LHCN-M2 (cell line): ENCODE data around the gene ASIC4. TPM values are rescaled to one million over a fixed set of nuclear protein-coding genes. Genes with fewer than 3 reads are reported as not detected.

Experiments
- DNase-seq: peaks from one replicate; pipeline ENCODE4 v3.0.0-alpha.2; 2012; ENCODE audit warnings: low read depth
- total RNA-seq: library from RNA; depleted of rRNA; stranded (reverse); fragments of >200 nt; gene quantifications from 2 replicates; pipeline ENCODE4 v1.2.3, GENCODE V29; 2014

ASIC4 gene
- total RNA-seq, 1 experiment from 2014 or later = not detected

DNA sequence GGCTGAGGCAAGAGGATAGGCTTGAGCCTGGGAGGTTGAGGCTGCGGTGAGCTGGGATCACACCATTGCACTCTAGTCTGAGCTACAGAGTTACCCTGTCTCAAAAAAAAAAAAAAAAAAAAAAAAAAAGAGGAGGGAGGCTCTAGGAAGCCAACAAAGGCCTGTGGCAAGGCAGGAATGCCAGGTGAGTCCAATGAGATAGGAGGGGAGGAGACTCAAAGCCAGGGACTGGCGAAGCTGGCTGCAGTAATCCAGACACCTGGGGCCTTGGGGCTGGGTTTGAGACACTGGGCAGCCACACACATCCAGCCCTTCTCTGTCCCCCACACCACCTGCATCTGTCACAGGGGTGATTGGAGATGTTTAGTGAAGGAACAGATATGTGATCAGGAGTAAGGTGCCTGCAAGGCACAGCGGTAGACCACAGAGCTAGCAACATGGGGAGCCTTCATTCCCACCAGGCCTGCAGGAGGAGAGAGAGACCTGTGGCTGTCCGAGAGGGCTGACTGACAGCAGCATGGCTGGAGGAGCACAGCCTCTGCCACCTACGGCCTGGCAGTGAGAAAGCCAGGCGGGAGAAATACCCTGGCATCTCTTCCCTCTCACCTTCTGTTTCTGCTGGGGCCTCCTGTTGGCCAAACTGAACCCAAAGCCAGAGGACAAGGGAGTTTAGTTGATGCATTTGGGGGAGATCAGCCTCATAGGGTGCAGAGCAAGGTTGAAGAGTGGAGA lies 19.8 kb downstream of the ASIC4 start:
- DNase-seq = no peak

DNA sequence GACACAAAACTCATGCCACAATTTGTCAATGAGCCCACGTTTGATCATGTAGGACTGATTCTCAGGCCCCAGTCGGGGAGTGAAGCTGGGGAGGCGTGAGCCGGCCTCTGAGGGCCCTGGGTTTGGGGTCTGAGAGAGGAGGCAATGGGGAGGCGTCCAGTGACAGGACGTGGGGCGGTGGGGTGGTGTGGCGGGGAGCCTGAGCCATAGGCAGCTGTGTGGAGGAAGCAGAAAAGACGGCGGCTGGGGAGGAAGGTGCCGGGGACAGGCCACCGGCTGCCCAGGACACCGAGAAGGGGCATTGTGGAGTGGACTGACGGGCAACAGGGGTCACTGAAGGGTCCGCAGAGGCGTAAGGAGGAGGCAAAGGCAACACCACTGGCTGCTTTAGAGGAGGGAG lies 22.1 kb downstream of the ASIC4 start:
- no peak for DNase-seq

DNA sequence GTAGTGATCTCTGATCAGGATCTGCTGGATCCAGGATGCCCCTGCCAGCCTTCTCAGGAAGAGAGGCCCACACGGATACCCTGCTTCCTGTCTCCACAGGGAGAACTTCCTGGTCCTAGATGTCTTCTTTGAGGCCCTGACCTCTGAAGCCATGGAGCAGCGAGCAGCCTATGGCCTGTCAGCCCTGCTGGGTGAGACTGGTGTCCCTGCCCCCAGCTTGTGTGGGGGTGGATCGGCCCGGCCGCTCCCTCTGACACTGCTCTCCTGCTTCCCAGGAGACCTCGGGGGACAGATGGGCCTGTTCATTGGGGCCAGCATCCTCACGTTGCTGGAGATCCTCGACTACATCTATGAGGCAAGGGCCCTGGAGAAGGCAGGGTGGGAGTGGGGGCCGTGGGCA lies 22.7 kb downstream of the ASIC4 start:
- no peak for DNase-seq

DNA sequence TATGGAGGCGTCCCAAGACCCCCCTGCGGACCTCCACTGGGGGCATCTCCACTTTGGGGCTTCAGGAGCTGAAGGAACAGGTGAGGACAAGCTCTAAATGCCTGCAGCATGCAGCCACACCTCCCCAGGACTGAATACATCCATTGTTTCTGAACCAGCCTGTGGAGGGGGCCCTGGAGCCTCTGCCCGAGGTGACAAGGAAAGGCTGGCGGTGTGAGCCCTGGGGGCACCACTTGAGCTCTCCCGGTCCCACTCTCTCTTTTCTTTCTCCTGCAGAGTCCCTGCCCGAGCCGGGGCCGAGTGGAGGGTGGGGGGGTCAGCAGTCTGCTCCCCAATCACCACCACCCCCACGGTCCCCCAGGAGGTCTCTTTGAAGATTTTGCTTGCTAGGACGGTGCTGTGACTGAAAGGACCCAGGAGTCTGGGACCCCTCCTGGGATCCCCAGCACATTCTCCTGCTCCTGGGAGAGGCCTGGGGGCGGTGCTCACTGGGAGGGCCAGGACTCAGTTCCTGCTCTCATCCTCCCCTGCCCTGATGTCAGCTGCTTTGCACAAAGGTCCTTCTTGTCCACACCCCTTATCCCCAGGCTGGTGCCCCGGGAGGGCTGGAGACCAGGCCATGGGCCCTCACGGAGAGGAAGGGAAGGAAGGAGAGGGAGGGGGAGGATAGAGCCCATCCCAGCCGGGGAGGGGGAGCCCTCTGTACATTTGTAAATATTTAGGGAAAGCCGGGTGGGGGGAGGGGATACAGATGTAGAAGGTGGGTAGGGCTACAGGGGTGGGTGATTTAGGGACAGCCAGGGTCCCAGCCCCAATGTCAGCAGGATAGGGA lies 23.6 kb downstream of the ASIC4 start:
- no peak for DNase-seq

DNA sequence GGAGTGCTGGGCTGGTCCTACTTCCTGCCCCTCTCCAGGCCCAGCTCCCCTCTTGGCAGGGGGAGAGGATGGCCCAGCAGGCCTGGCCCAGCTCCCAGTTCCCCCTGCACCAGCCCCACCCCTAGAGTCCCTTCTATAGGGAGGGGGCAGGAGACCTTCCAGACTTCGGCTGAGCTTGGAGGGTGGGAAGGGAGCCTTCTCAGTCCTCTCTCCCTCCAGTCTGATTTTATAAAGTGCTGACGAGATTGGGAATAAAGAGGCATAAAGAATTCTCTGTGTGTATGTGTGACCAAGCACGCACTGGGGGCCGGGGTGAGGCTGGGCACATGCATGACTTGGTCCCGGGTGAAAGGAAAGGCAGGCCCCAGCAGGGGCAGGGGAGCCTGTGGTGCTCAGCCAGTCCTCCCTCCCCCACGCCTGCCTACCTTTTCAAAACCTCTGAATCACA lies 24.2 kb downstream of the ASIC4 start:
- no peak for DNase-seq

DNA sequence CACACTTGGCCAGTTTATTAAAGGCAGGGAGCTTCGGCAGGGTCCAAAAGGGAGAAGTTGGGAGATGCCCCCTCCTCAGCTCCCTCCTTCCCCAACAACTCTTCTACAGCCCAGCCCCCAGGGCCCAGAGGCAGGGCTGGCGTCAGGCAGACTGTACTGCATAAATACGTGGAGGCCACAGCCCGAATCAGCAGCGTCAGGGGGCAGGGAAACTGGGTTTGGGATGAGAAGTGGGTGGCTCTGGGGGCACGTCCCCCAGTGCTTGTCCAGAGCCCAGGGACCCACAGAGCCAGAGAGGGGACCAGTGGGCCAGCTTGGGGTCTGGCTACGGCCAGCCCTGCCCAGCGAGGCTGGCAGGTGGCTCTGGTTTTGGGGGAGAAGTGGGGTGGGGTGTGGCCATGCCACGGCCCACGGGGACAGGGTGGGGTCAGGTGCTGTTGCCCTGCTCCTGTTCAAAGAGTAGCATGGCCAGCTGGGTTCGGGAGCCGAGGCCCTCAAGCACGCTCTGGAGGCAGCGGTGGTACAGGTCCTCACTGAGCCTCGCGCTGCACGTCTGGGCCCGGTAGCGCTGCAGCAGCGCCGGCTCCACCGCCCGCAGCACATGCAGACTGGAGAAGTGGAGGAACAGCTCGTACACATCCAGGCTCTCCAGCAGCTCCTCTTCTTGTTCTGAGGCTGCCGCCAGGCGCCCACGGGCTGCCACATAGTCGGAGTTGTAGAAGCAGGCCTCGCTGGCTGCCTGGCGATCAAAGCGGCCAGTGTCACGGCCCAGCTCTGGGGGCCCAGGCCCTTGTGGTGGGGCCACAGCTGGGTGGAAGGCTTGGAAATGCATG lies 24.9 kb downstream of the ASIC4 start:
- no peak for DNase-seq

DNA sequence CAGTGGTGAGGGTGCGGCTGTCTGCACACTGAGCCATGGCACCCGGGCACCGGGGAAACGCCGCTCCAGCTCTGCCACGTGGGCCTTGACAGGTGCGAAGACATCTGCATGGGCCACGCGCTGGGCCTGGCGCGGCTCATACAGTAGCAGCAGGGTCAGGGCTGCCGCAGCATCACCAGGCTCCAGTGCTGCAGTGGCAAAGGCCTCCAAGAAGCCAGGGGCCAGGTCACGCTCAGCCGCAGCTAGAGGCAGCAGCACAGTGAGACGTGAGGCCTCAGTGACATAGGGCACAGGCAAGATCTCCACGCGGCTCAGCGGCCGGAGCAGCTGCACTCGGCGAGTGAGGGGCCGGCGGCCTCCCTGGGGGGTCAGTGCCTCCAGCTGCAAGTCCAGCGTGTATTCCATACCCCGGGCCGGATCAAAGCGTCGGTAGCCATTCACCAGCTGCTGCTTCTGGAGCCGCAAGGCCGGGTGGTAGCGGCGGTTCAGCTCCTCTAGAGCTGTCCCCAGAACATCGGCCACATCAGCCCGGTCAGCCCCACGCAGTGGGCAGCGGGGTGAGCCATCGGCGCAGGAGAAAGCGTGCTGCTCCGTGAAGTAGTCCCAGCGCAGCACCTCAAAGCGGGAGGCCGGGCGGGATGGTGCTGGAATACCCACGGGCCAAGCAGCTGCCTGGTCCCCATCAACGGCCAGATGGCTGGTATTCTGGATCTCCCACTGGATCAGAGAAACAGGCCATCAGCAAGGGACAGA lies 25.8 kb downstream of the ASIC4 start:
- DNase-seq = no peak

DNA sequence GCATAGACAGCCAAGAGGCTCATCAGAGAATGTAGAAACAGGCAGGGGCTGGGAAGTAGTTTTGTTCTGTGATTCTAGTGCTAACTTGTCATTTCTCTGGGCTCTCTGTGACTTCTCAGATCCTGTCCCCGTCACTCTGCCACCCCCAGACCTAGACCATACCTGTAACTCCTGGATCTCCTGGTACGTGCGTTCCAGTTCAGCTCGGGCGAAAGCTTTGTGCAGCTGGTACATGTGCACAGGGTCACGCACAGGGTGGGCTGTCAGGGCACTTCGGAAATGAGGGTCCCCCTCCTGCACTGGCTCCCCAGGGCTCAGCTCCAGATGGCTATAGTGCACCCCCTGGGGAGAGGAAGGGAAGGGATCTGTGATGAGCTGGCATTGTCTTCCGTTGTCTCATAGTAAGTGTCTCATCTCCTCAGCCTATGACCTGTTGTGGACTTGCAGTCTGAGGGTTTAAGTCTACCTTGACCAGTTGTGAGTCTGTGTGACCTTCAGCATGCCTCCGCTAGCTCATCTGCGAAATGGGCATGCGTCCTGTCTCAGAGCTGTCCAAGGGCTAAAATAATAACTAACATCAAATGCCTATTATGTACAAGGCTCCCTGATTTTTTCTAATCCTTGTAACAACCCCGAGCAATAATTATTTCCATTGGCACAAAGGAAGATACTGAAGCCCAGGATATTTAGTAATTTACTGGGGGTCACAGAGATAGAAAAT lies 26.7 kb downstream of the ASIC4 start:
- no peak for DNase-seq

DNA sequence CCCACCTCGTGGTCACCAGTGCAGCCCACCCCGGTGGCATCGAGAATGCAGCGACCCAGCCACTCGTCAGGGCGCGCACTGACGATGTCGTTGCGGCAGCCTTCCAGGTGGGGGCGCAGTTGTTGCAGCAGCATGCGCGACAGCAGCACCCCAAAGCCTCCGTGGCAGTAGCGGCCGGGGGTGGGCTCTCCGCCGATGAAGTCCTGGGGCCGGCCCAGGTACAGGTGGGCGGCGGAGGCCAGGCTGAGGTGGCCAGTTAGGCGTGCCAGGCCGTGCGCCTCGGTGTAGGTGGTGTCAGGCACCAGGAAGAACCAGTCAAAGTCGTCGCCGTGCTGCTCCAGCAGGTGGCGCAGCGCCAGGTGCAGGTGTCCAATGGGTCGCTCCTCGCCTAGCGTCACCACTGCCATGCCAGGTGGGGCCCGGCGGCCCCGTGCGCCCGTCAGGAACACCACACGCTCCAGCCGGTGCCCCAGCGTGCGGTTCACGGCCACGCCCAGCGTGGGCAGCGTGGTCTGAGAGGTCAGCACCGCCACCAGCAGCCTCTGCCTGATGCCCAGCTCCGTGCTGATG lies 27.4 kb downstream of the ASIC4 start:
- peak; percentile 44 for DNase-seq

DNA sequence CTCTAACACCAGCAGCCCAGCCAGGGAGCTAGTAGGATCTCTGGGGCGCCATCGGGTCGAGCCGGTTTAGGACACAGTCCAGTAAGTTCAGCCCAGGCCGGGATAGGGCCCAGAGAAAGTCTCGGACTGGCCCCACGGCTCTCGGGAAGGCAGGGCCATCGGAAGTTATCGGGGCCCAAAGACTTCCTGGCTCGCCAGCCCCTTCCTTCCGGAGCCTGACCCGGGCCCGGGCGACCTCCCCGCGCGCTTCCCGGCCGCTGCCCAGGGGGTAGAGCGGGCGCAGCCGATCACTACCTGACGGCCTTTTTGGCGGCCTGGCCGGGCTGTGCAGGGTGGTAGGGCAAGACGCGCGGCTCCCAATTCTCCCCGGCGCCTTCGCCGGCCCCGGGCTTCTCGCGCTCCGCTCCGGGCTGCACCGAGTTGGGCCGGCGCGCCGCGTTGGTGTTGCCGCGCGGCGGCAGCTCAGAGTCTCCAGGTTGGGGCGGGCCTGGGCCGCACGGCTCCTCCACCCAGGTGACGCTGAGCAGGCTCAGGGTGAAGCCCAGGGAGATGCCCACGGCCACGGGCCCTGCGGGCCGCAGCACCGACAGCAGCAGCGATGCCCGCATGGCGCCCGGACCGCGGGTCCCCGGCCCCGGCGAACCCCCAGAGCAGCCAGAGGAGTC lies 28.8 kb downstream of the ASIC4 start:
- peak; percentile 49 for DNase-seq

DNA sequence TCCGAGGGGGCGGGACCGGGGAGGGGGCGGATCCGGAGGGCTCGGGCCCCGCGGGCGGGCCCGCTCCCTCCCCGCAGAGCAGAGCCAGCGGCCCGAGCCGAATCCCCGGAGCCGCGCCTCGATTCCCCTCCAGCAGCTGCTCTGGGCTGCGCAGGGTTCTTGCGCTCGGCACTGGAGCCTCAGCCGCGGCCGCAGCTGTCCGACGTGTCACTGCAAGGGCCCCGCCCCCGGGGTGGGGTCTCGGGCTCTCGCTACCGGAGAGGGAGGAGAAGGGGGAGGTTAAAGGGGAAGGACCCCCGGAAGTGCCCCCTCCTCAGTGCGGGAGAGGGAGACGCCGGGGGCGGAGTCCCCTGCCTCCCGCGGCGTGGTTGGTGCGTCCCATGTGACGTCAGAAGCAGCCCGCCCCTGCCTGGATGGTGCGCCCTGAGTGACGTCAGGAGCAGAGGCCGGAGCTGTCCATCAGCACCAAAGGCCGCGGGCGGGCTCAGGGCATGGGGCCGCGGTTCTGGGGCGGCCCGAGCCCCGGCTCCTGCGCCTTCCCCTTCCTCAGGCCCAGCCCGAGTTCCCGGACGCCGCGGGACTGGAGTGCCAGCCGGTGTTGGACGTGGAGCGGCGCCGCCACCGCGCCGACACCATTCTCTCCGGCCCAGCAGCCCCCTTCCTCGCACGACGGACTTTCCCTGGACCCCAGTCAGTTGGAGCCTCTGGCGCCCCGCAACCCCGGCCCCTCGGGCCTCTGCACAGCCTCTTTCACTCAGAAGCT lies 29.5 kb downstream of the ASIC4 start, which contains the start of the genes CHPF and TMEM198:
Gene CHPF (minus strand): TSS at position 214 of the 763 bp plus-strand sequence. CDS start 271 bp downstream, outside the sequence.
Gene TMEM198 (plus strand): TSS at position 433 of the 763 bp plus-strand sequence. CDS start 700 bp downstream, outside the sequence.
- peak; percentile 99 for DNase-seq

DNA sequence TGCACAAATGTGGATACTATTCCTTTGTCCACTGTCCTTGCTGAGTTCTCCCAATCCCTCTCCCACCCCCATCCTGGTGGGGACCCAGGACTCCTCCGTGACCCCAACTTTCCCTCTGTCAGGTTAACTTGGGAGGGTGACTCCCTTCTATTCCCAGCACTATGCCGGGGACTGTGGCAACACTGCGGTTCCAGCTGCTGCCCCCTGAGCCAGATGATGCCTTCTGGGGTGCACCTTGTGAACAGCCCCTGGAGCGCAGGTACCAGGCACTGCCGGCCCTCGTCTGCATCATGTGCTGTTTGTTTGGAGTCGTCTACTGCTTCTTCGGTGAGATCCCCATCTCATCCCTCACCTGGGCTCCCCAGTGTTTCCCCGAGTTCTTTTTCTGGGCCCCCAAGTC lies 30.3 kb downstream of the ASIC4 start:
- DNase-seq = no peak

DNA sequence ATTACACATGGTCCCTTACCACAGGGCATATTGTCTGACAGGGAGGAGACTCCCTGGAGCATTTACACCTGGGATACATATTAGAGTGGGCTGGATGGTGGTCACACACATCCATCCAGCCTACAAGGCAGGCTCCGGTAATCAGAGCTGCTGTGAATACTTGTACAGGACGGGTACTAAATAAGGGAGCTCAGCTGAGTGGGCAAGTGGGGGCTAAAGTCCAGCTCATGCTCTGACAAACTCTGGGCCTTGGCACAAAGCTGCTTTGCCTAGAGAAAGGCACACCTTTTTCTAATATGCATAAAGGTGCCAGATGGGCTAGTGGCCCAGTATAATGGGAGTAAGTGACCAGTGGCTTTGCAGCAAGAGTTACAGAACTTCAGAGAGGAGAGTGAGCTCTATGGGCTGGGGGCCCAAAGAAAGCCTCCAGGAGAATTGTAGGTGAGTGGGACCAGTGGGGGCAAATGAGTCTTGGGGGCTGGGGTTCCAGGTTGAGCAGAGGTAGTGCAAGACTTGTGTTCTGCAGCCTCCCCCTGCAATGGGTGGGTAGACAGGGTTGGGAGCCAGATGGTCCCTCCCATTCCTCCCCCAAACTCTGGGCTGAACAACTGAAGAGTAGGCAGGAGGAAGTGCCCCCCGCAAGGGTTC lies 31.1 kb downstream of the ASIC4 start:
- no peak for DNase-seq

DNA sequence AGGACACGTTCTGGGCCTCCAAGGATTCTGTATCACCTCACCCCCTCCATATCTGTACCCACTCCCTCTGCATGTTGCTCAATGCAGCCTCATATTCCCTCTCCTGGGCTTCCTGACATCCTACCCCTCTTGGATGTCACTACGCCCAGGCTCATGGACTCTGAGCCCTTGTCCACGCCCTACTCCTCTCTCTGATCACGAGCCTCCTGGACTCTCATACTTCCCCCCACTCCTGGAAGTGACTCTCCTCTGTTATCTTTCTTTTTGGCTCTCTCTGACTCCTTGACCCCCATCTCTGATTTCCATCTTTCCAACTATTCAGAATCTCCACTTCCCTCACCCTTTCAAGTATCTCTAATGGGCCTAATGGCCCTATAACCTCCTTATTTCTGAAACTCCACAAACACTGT lies 31.7 kb downstream of the ASIC4 start:
- DNase-seq = no peak

DNA sequence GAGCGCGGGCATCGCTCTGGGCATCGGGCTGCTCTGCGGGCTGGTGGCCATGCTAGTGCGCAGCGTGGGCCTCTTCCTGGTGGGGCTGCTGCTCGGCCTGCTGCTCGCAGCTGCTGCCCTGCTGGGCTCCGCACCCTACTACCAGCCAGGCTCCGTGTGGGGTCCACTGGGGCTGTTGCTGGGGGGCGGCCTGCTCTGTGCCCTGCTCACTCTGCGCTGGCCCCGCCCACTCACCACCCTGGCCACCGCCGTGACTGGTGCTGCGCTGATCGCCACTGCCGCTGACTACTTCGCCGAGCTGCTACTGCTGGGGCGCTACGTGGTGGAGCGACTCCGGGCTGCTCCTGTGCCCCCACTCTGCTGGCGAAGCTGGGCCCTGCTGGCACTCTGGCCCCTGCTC lies 33.3 kb downstream of the ASIC4 start:
- no peak for DNase-seq

DNA sequence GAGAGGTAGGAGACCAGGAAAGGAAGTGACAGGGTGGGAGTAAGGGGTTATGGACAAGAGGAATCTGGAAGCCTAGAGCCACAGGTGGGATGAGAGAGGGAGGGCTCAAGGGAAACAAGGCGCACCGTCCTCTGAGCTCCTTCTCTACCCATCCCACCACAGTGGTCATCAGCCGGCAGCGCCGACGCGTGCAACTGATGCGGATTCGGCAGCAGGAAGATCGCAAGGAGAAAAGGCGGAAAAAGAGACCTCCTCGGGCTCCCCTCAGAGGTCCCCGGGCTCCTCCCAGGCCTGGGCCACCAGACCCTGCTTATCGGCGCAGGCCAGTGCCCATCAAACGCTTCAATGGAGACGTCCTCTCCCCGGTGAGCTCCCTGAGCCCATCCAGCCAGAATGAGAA lies 34.7 kb downstream of the ASIC4 start:
- DNase-seq = no peak

DNA sequence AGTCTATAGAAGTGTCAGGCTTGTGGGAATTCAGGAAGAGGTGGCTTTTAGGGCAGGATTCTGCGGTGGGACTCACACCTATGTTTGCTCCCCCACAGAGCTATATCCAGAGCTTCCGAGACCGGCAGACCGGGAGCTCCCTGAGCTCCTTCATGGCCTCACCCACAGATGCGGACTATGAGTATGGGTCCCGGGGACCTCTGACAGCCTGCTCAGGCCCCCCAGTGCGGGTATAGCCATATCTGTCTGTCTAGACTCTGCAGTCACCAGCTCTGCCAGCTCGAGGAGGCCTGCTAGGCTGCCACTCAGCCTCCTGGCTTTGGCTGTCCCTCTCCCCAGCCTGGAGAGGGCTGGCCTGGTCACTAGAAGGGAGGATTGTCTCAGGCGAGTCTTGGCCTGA lies 35.3 kb downstream of the ASIC4 start:
- no peak for DNase-seq
